Lung (tissue), 12 donors: ENCODE measurements around the gene CCDC159. TPM values are rescaled to one million over a fixed set of nuclear protein-coding genes. Genes with fewer than 3 reads are reported as not detected.

Experiments used
- ATAC-seq: fragments of 200-7000 bp; cut with Tn5 transposase; one replicate; pipeline ENCODE4 v1.9.1; 2020; ENCODE audit warnings: moderate number of reproducible peaks; ENCODE audit not compliant: insufficient read depth, low FRiP score
- DNase-seq, 3 donors: peaks; one replicate each; pipeline ENCODE4 v3.0.0-alpha.2; 2013 to 2017
- H3K27ac ChIP-seq, 2 donors: one replicate each; pipeline ENCODE4 v1.5.1; 2013; ENCODE audit warnings: mild to moderate bottlenecking in 2 of 2, moderate library complexity in 2 of 2, control low read depth in 1 of 2, inconsistent platforms in 1 of 2, low read depth in 1 of 2, low read length in 1 of 2
- H3K27me3 ChIP-seq, 3 donors: one replicate each; pipeline ENCODE4 v1.5.1; 2013; ENCODE audit warnings: low read length in 2 of 3; ENCODE audit not compliant: control insufficient read depth in 3 of 3, insufficient read depth in 3 of 3
- H3K36me3 ChIP-seq, 4 donors: one replicate each; pipeline ENCODE4 v1.5.1; 2013; ENCODE audit warnings: low read length in 4 of 4, mild to moderate bottlenecking in 1 of 4, moderate library complexity in 1 of 4; ENCODE audit not compliant: control insufficient read depth in 4 of 4, insufficient read depth in 4 of 4
- H3K4me1 ChIP-seq, 5 donors: one replicate each; pipeline ENCODE4 v1.5.1; 2013; ENCODE audit warnings: low read length in 5 of 5, mild to moderate bottlenecking in 2 of 5, moderate library complexity in 1 of 5; ENCODE audit not compliant: control insufficient read depth in 5 of 5, insufficient read depth in 5 of 5
- H3K4me3 ChIP-seq: one replicate; pipeline ENCODE4 v1.5.1; 2013; ENCODE audit warnings: mild to moderate bottlenecking, control low read depth, moderate library complexity
- H3K9ac ChIP-seq, 2 donors: one replicate each; pipeline ENCODE4 v1.5.1; 2013; ENCODE audit warnings: low read length in 2 of 2, control low read depth in 1 of 2; ENCODE audit not compliant: insufficient read depth in 1 of 2
- H3K9me3 ChIP-seq, 4 donors: one replicate each; pipeline ENCODE4 v1.5.1; 2013; ENCODE audit warnings: low read length in 3 of 4, mild to moderate bottlenecking in 1 of 4, moderate library complexity in 1 of 4; ENCODE audit not compliant: control insufficient read depth in 4 of 4, insufficient read depth in 3 of 4
- CTCF ChIP-seq: IDR thresholded peaks from 2 replicates; pipeline ENCODE4 v1.5.1; 2012; ENCODE audit warnings: mild to moderate bottlenecking; ENCODE audit errors: control extremely low read depth, extremely low read depth
- WGBS, 2 donors: extraction: QIAGEN DNeasy Blood & Tissue Kit; methylation state at CpG; one replicate each; pipeline ENCODE4 v1.1.7; 2013; 5-methylcytosine and 5-hydroxymethylcytosine counted together
- polyA plus RNA-seq, 2 donors: library from polyadenylated mRNA; stranded (reverse); fragments of 200-250 nt; gene quantifications; one replicate each; pipeline ENCODE4 v1.2.1, GENCODE V29; 2013
- total RNA-seq, 2 donors: library from RNA; depleted of rRNA in 1 of 2; stranded (reverse); fragments of >200 nt in 1 of 2; gene quantifications; one replicate each; pipeline ENCODE4 v1.2.1, GENCODE V29; 2014 to 2021
- donor health status: control.
- donor health status: control.
- donor health status: Bipolar disorder and iron deficiency.
- donor health status: healthy.
- donor health status: DM: yes; HTN: yes; CAD: no.

CCDC159 gene
- total and polyA plus RNA-seq, 4 donors: 25.8 to 55.2 (median 33.7) TPM

DNA sequence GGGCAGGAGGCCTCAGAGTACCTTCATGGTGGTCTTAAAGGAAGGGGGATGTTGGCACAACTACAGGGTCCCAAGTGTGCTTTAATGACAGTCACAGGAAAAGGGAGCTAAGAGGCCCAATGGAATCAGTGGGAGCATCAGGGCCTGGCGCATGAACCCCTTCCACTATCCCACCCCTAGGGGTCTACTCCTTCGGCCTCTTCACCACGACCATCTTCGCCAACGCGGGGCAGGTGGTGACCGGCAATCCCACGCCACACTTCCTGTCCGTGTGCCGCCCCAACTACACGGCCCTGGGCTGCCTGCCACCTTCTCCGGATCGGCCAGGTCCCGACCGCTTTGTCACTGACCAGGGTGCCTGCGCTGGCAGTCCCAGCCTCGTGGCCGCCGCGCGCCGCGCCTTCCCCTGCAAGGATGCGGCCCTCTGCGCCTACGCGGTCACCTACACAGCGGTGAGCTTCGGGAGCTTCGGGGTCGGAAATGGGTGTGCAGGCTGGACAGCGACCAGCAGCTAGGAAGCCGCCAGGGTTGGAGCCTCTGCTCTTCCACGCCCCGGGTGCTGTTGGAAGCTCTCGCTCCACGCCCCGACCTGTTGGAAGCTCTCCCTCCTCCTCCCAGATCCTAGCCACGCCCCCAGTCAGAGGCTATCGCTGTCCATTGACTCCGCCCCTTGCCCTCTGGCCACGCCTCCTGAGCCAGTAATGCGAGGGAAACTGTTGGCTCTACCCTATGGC is 14.9 kb downstream of the CCDC159 start:
- no peak overlapping the region for H3K9ac ChIP-seq
- WGBS, 2 donors: 65 to 79% methylated on average over 43 of the region's 43 CpGs
- peaks cover 0 to 1% (median 0%) of the 10 kb centered on the region in 4 donors for H3K9me3 ChIP-seq
- H3K4me1 ChIP-seq: peaks cover 0 to 10% (median 4%) of the 10 kb centered on the region in 5 donors
- H3K27me3 ChIP-seq: peaks cover 0 to 4% (median 0%) of the 10 kb centered on the region in 3 donors
- peak; percentile 45 for ATAC-seq
- no peak overlapping the region for H3K27ac ChIP-seq
- no peak for TF ChIP-seq CTCF
- peak in 2 of 3 donors; percentile 37 to 57 for DNase-seq
- H3K4me3 ChIP-seq: no peak overlapping the region
- peaks cover 0 to 37% (median 11%) of the 10 kb centered on the region in 4 donors for H3K36me3 ChIP-seq

- Histone ChIP-seq H3K9ac (no peak overlapping the region), H3K27me3 (peaks cover 0 to 4% (median 0%) of the 10 kb centered on the region in 3 donors), H3K4me1 (peaks cover 0 to 1% (median 0%) of the 10 kb centered on the region in 5 donors), H3K4me3 (no peak overlapping the region), H3K9me3 (peaks cover 0 to 1% (median 0%) of the 10 kb centered on the region in 4 donors), H3K27ac (no peak overlapping the region), H3K36me3 (peaks cover 0 to 37% (median 11%) of the 10 kb centered on the region in 4 donors)
- 89 to 93% methylated on average over 35 of the region's 35 CpGs for WGBS, 2 donors
- no peak for TF ChIP-seq CTCF
- no peak for ATAC-seq
- DNase-seq: no peak
Observed at GRCh38 chr19:11361771-11362731, 15.7 kb downstream of the CCDC159 start.

DNA sequence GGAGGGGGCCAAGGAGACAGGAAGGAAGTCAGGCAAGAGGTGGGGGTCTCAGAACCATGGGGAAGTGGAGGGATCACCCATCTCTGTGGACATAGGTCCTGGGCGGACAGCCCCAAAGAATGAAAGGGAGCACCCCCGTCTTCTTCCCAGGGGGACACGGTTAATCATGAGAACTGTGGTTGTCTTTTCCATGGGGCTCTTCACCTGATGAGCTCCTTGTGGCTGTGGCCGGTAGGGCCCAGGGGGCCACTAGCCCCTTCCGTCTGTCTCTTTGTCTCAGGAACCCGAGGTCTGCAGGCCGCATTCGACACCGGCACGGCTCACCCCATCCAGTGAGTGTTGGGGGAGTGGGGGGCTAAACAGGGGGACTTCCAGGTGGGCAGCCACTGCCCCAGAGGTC is 17.6 kb downstream of the CCDC159 start:
- ATAC-seq (no peak), DNase-seq (no peak)
- Histone ChIP-seq H3K4me3 (no peak overlapping the region), H3K9ac (no peak overlapping the region), H3K9me3 (peaks cover 0 to 1% (median 0%) of the 10 kb centered on the region in 4 donors), H3K36me3 (peaks cover 0 to 41% (median 11%) of the 10 kb centered on the region in 4 donors), H3K27me3 (no peaks in the 10 kb centered on the region), H3K4me1 (no peaks in the 10 kb centered on the region), H3K27ac (no peak overlapping the region)
- 94 to 97% methylated on average over 10 of the region's 10 CpGs for WGBS, 2 donors
- TF ChIP-seq CTCF: no peak
